ENCODE measurements around the gene EBF3.

DNA sequence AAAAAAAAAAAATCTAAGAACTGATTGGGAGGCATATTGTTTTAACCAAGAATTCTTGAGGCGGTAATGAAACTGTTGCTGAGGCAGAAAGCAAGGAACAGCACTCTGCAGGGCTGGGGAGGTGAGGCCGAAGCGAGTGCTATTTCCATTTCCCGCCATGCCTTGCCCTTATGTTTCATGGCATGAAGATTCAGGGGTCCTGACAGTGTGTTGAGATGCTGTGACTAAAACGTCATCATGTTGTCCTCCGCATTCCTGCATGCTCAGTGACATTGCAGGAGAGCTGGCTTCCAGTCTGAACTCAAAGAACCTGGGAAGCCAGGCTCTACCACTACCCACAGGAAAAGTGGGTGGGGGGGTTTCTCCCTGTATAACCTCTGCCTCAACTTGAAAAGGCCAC lies 85.2 kb downstream of the EBF3 start:
- TF ChIP-seq, protein P1, sequence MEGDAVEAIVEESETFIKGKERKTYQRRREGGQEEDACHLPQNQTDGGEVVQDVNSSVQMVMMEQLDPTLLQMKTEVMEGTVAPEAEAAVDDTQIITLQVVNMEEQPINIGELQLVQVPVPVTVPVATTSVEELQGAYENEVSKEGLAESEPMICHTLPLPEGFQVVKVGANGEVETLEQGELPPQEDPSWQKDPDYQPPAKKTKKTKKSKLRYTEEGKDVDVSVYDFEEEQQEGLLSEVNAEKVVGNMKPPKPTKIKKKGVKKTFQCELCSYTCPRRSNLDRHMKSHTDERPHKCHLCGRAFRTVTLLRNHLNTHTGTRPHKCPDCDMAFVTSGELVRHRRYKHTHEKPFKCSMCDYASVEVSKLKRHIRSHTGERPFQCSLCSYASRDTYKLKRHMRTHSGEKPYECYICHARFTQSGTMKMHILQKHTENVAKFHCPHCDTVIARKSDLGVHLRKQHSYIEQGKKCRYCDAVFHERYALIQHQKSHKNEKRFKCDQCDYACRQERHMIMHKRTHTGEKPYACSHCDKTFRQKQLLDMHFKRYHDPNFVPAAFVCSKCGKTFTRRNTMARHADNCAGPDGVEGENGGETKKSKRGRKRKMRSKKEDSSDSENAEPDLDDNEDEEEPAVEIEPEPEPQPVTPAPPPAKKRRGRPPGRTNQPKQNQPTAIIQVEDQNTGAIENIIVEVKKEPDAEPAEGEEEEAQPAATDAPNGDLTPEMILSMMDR (conservative IDR thresholded peaks at IDR 0.05; ENCODE audit: low read depth, low read length) = no peak
- TF ChIP-seq EZH2 (IDR thresholded peaks at IDR 0.05; ENCODE audit: borderline replicate concordance, low read depth, low read length, poor library complexity, severe bottlenecking) = no peak

Data from A673 (cell line).